ENCODE data around the gene THRB.
"Not testable (repeated sequence)": the region's sequence is repeated elsewhere in the genome, so short reads cannot be mapped to it uniquely, and the experiment has no call there.

The THRB gene

GRCh38 chr3:24446032-24446431, 48.6 kb downstream of the THRB start:
- no peak for DNase-seq

GRCh38 chr3:24443476-24443875, 51.2 kb downstream of the THRB start:
- no peak for DNase-seq

GRCh38 chr3:24440760-24441464, 53.7 kb downstream of the THRB start:
- DNase-seq = no peak

- no peak for DNase-seq
These were observed 55.6 kb downstream of the THRB start for GRCh38 chr3:24439021-24439420.

GRCh38 chr3:24437326-24437725, 57.3 kb downstream of the THRB start:
- no peak for DNase-seq

GRCh38 chr3:24435584-24435983, 59.1 kb downstream of the THRB start:
- no peak for DNase-seq

- no peak for DNase-seq
These were observed 60.0 kb downstream of the THRB start for GRCh38 chr3:24434651-24435050.

- DNase-seq = no peak
These were observed 60.6 kb downstream of the THRB start for GRCh38 chr3:24433838-24434591.

- no peak for DNase-seq
These were observed 61.7 kb downstream of the THRB start for GRCh38 chr3:24432989-24433388.

GRCh38 chr3:24428481-24428880, 66.2 kb downstream of the THRB start:
- DNase-seq = no peak

- DNase-seq = no peak
These were observed 67.8 kb downstream of the THRB start for GRCh38 chr3:24426896-24427295.

- DNase-seq = not testable (repeated sequence)
These were observed 73.8 kb downstream of the THRB start for GRCh38 chr3:24420829-24421228.

- no peak for DNase-seq
These were observed 74.4 kb downstream of the THRB start for GRCh38 chr3:24420224-24420623.

GRCh38 chr3:24419067-24419791, 75.4 kb downstream of the THRB start:
- DNase-seq = no peak

- no peak for DNase-seq
These were observed 76.9 kb downstream of the THRB start for GRCh38 chr3:24417730-24418129.

GRCh38 chr3:24416224-24416623, 78.4 kb downstream of the THRB start:
- DNase-seq = no peak

- no peak for DNase-seq
These were observed 78.8 kb downstream of the THRB start for GRCh38 chr3:24415824-24416223.

- not testable (repeated sequence) for DNase-seq
These were observed 81.0 kb downstream of the THRB start for GRCh38 chr3:24413662-24414061.

GRCh38 chr3:24410860-24411259, 83.8 kb downstream of the THRB start:
- no peak for DNase-seq

- DNase-seq = no peak
These were observed 86.5 kb downstream of the THRB start for GRCh38 chr3:24407980-24408680.

- DNase-seq = no peak
These were observed 87.8 kb downstream of the THRB start for GRCh38 chr3:24406900-24407299.

GRCh38 chr3:24405057-24405456, 89.6 kb downstream of the THRB start:
- DNase-seq = no peak

GRCh38 chr3:24401811-24402185, 92.9 kb downstream of the THRB start:
- no peak for DNase-seq
